Chondrocyte (in vitro differentiated cells): ENCODE data around the gene BCAN. TPM values are rescaled to one million over a fixed set of nuclear protein-coding genes. Genes with fewer than 3 reads are reported as not detected.
"Not testable (repeated sequence)": the region's sequence is repeated elsewhere in the genome, so short reads cannot be mapped to it uniquely, and the experiment has no call there.

ENCODE experiments used
- DNase-seq: peaks from one replicate; pipeline ENCODE4 v3.0.0; 2021; ENCODE audit warnings: mixed read lengths, low spot score
- H3K27ac Mint-ChIP-seq: one replicate; pipeline ENCODE4 v1.8.0; 2021; ENCODE audit warnings: mild to moderate bottlenecking, moderate library complexity, mixed read lengths; ENCODE audit not compliant: unreplicated experiment
- H3K27me3 Mint-ChIP-seq: 2 replicates; pipeline ENCODE4 v1.8.0; 2021; ENCODE audit warnings: low read depth, mixed read lengths
- H3K36me3 Mint-ChIP-seq: 2 replicates; pipeline ENCODE4 v1.8.0; 2021; ENCODE audit warnings: low read depth, mixed read lengths
- H3K4me1 Mint-ChIP-seq: 2 replicates; pipeline ENCODE4 v1.8.0; 2021; ENCODE audit warnings: low read depth, mild to moderate bottlenecking, mixed read lengths
- H3K4me3 Mint-ChIP-seq: one replicate; pipeline ENCODE4 v1.8.0; 2021; ENCODE audit warnings: mild to moderate bottlenecking, moderate library complexity, mixed read lengths; ENCODE audit not compliant: unreplicated experiment
- H3K9me3 Mint-ChIP-seq: 2 replicates; pipeline ENCODE4 v1.8.0; 2021; ENCODE audit warnings: low read depth, mixed read lengths
- CTCF ChIP-seq: fragments of 200-600 bp; sonication (generic); IDR thresholded peaks from 2 replicates; pipeline ENCODE4 v1.5.0; 2021; ENCODE audit warnings: antibody characterized with exemption, mild to moderate bottlenecking, moderate library complexity
- total RNA-seq: library from RNA; stranded (reverse); gene quantifications from 3 replicates; pipeline ENCODE4 v1.2.1, GENCODE V29; 2021

Gene BCAN
- total RNA-seq, 1 donor from 2014 or later: not detected

- no peaks in the 10 kb centered on the region for H3K36me3 Mint-ChIP-seq
- no peak overlapping the region for H3K4me3 Mint-ChIP-seq
- DNase-seq: no peak
- H3K9me3 Mint-ChIP-seq: no peaks in the 10 kb centered on the region
- no peak overlapping the region for H3K27ac Mint-ChIP-seq
- TF ChIP-seq CTCF: peak; percentile 89
- peaks cover 12% of the 10 kb centered on the region for H3K27me3 Mint-ChIP-seq
- H3K4me1 Mint-ChIP-seq: peaks cover 2% of the 10 kb centered on the region
Measured at GRCh38 chr1:156608036-156608674, 33.8 kb upstream of the BCAN start.

- Mint-ChIP-seq H3K4me3 (no peak overlapping the region), H3K27me3 (peaks cover 12% of the 10 kb centered on the region), H3K36me3 (no peaks in the 10 kb centered on the region), H3K27ac (no peak overlapping the region), H3K4me1 (peaks cover 2% of the 10 kb centered on the region), H3K9me3 (no peaks in the 10 kb centered on the region)
- TF ChIP-seq CTCF: peak; percentile 80
- no peak for DNase-seq
Measured at GRCh38 chr1:156608981-156609380, 32.9 kb upstream of the BCAN start.

- H3K9me3 Mint-ChIP-seq, H3K4me3 Mint-ChIP-seq, DNase-seq, H3K36me3 Mint-ChIP-seq, H3K4me1 Mint-ChIP-seq, H3K27ac Mint-ChIP-seq: not testable (repeated sequence)
- H3K27me3 Mint-ChIP-seq: peaks cover 12% of the 10 kb centered on the region
Measured at GRCh38 chr1:156610072-156610471, 31.8 kb upstream of the BCAN start.

GRCh38 chr1:156612666-156613065 lies 29.3 kb upstream of the BCAN start:
- no peak for DNase-seq
- Mint-ChIP-seq H3K27me3 (peaks cover 12% of the 10 kb centered on the region), H3K4me3 (no peak overlapping the region), H3K36me3 (no peaks in the 10 kb centered on the region), H3K27ac (no peak overlapping the region), H3K9me3 (no peaks in the 10 kb centered on the region), H3K4me1 (peaks cover 21% of the 10 kb centered on the region)
- no peak for TF ChIP-seq CTCF

- Mint-ChIP-seq H3K27ac (no peak overlapping the region), H3K27me3 (peaks cover 33% of the 10 kb centered on the region)
Measured at GRCh38 chr1:156615946-156616345, 26.0 kb upstream of the BCAN start.

More at GRCh38 chr1:156615946-156616345, 26.0 kb upstream of the BCAN start:
- H3K36me3 Mint-ChIP-seq: no peaks in the 10 kb centered on the region
- peaks cover 24% of the 10 kb centered on the region for H3K4me1 Mint-ChIP-seq
- TF ChIP-seq CTCF: no peak
- no peak for DNase-seq
- no peaks in the 10 kb centered on the region for H3K9me3 Mint-ChIP-seq
- no peak overlapping the region for H3K4me3 Mint-ChIP-seq
